HG03378 (cell line): Measurements from ENCODE around the gene KIF26A.

Experiments used
- ATAC-seq: cut with Tn5 transposase; IDR thresholded peaks from one replicate; pipeline ENCODE4 v1.9.1; 2021; ENCODE audit warnings: mild to moderate bottlenecking, moderate library complexity; ENCODE audit not compliant: unreplicated experiment

Gene KIF26A

GRCh38 chr14:104130974-104131651 lies 7.3 kb upstream of the KIF26A start:
- no peak for ATAC-seq

GRCh38 chr14:104131968-104132732 lies 6.2 kb upstream of the KIF26A start:
- ATAC-seq, result no peak

GRCh38 chr14:104132981-104133380 lies 5.4 kb upstream of the KIF26A start:
- no peak for ATAC-seq

- no peak for ATAC-seq
These were observed 4.9 kb upstream of the KIF26A start for GRCh38 chr14:104133496-104133895.

- ATAC-seq, result no peak
These were observed 4.1 kb upstream of the KIF26A start for GRCh38 chr14:104134061-104134965.

- no peak for ATAC-seq
These were observed 3.1 kb upstream of the KIF26A start for GRCh38 chr14:104135121-104135903.

- ATAC-seq, result no peak
These were observed 2.4 kb upstream of the KIF26A start for GRCh38 chr14:104135904-104136471.

- no peak for ATAC-seq
These were observed 1.7 kb upstream of the KIF26A start for GRCh38 chr14:104136472-104137296.

- ATAC-seq, result no peak
These were observed 890 bp upstream of the KIF26A start for GRCh38 chr14:104137297-104138097.

- no peak for ATAC-seq
These were observed 502 bp downstream of the KIF26A start for GRCh38 chr14:104138718-104139459.

GRCh38 chr14:104139460-104140212 lies 1.2 kb downstream of the KIF26A start:
- no peak for ATAC-seq

- no peak for ATAC-seq
These were observed 1.8 kb downstream of the KIF26A start for GRCh38 chr14:104140213-104140462.

- no peak for ATAC-seq
These were observed 2.3 kb downstream of the KIF26A start for GRCh38 chr14:104140463-104141331.

- no peak for ATAC-seq
These were observed 3.3 kb downstream of the KIF26A start for GRCh38 chr14:104141621-104142091.

GRCh38 chr14:104142136-104142945 lies 4.0 kb downstream of the KIF26A start:
- no peak for ATAC-seq
